Smooth muscle cell (in vitro differentiated cells): ENCODE data around the gene METAP1D. TPM values are rescaled to one million over a fixed set of nuclear protein-coding genes. Genes with fewer than 3 reads are reported as not detected.

Experiments used
- DNase-seq: peaks from one replicate; lab custom pipeline; 2025; ENCODE audit not compliant: unreplicated experiment; lab: John Stamatoyannopoulos, UW
- H2AFZ ChIP-seq: fragments of 200-600 bp; sonication (generic); 2 replicates; pipeline ENCODE4 v1.6.0; 2016; ENCODE audit warnings: antibody characterized with exemption, low read depth, mild to moderate bottlenecking
- H3F3A ChIP-seq: fragments of 200-600 bp; sonication (generic); 2 replicates; pipeline ENCODE4 v1.6.0; 2017; ENCODE audit warnings: antibody characterized with exemption, low read depth
- H3K27ac ChIP-seq: fragments of 200-600 bp; sonication (generic); 2 replicates; pipeline ENCODE4 v1.5.1; 2016; ENCODE audit warnings: low read depth, mild to moderate bottlenecking
- H3K27me3 ChIP-seq: fragments of 200-600 bp; sonication (generic); 2 replicates; pipeline ENCODE4 v1.6.1; 2016; ENCODE audit warnings: low read depth, mild to moderate bottlenecking
- H3K36me3 ChIP-seq: fragments of 200-600 bp; sonication (generic); 2 replicates; pipeline ENCODE4 v1.5.1; 2016; ENCODE audit warnings: low read depth
- H3K4me1 ChIP-seq: fragments of 200-600 bp; sonication (generic); 2 replicates; pipeline ENCODE4 v1.5.1; 2016; ENCODE audit warnings: low read depth
- H3K4me2 ChIP-seq: fragments of 200-600 bp; sonication (generic); 2 replicates; pipeline ENCODE4 v1.6.0; 2016; ENCODE audit warnings: mild to moderate bottlenecking
- H3K4me3 ChIP-seq: fragments of 200-600 bp; sonication (generic); 2 replicates; pipeline ENCODE4 v1.5.1; 2016; ENCODE audit warnings: mild to moderate bottlenecking
- H3K79me2 ChIP-seq: fragments of 200-600 bp; sonication (generic); 2 replicates; pipeline ENCODE4 v1.6.0; 2016; ENCODE audit warnings: low read depth, mild to moderate bottlenecking
- H3K9ac ChIP-seq: fragments of 200-600 bp; sonication (generic); 2 replicates; pipeline ENCODE4 v1.6.0; 2016; ENCODE audit warnings: low read depth
- H3K9me3 ChIP-seq: fragments of 200-600 bp; sonication (generic); replicated peaks from 2 replicates; pipeline ENCODE4 v1.5.1; 2016; ENCODE audit warnings: low read depth
- H4K20me1 ChIP-seq: fragments of 200-600 bp; sonication (generic); 2 replicates; pipeline ENCODE4 v1.6.0; 2016; ENCODE audit warnings: low read depth
- WGBS: methylation state at CpG from one replicate; pipeline ENCODE4 v1.1.7; 2016; ENCODE audit warnings: low lambda C conversion rate; 5-methylcytosine and 5-hydroxymethylcytosine counted together
- polyA plus RNA-seq: library from polyadenylated mRNA; unstranded; fragments of >200 nt; fragmentation: Nextera tagmentation; extraction: Ambion mirVana; gene quantifications from 2 replicates; pipeline ENCODE4 v1.2.1, GENCODE V29; 2016
- total RNA-seq: library from RNA; depleted of rRNA; stranded (reverse); fragments of >200 nt; gene quantifications from 2 replicates; pipeline ENCODE4 v1.2.3, GENCODE V29; 2014
- TF ChIP-seq, protein P1 (sequence below): fragments of 200-600 bp; sonication (generic); IDR thresholded peaks from 2 replicates; pipeline ENCODE4 v1.5.1; 2017; ENCODE audit warnings: borderline replicate concordance, mild to moderate bottlenecking, antibody characterized with exemption; ENCODE audit not compliant: insufficient read depth, poor library complexity, severe bottlenecking

Gene METAP1D
- total and polyA plus RNA-seq, 2 experiments from 2014 or later = 5.9 to 7.5 TPM

DNA sequence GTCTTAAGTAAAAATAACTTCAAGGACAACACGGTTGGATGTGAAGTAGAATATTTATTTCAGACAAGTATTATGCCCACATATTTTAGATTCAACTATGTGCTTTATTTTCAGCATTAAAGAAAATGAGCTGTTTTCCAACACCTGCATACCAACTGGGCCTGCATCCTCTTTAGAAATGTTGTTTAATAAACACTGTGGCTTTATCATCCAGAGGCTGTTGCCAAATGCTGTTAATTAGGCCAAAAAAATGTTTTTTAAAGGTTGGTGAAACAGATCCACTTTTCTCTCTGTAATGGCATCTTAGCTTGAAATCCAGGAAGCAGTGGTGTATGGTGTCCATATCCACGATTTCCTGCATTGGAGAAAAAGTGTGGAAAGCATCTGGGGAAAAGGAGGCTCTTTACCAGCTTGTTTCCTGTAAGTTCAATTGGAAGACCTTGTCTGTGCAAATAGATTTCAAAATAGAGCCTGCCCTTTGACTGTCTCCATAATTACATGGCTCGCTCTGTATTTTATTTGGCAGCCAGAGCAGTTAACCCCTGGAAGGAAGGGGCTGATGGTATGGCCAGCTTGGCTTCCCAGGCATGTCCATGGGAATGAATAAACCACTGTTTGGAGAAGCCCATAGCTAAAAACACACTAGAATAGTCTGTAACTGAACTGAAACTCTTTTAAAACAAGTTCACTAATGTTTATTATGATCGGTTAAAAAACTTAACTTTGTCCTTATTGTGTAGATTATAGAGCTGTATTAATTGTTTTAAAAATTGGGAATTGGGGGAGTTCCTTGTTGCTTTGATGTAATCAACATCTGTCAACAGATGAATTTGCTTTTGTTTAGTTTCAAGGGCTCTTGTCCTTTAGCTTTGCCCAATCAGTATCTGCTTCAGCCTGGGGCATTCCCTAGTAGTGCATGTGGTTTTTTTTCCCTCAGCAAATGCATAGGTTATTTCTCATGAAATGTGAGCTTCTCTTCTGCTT is 52.5 kb downstream of the METAP1D start:
- no peaks in the 10 kb centered on the region for H3K9me3 ChIP-seq
- H3K27me3 ChIP-seq = no peaks in the 10 kb centered on the region
- H3F3A ChIP-seq = no peaks in the 10 kb centered on the region
- no peak overlapping the region for H3K9ac ChIP-seq
- H3K79me2 ChIP-seq = no peaks in the 10 kb centered on the region
- no peak overlapping the region for H2AFZ ChIP-seq
- no peak for DNase-seq
- H3K4me1 ChIP-seq = no peaks in the 10 kb centered on the region
- no peaks in the 10 kb centered on the region for H3K36me3 ChIP-seq
- H3K4me2 ChIP-seq = no peak overlapping the region
- no peak overlapping the region for H3K4me3 ChIP-seq
- H4K20me1 ChIP-seq = no peaks in the 10 kb centered on the region
- WGBS = 71% methylated on average over 4 of the region's 4 CpGs
- TF ChIP-seq, protein P1, sequence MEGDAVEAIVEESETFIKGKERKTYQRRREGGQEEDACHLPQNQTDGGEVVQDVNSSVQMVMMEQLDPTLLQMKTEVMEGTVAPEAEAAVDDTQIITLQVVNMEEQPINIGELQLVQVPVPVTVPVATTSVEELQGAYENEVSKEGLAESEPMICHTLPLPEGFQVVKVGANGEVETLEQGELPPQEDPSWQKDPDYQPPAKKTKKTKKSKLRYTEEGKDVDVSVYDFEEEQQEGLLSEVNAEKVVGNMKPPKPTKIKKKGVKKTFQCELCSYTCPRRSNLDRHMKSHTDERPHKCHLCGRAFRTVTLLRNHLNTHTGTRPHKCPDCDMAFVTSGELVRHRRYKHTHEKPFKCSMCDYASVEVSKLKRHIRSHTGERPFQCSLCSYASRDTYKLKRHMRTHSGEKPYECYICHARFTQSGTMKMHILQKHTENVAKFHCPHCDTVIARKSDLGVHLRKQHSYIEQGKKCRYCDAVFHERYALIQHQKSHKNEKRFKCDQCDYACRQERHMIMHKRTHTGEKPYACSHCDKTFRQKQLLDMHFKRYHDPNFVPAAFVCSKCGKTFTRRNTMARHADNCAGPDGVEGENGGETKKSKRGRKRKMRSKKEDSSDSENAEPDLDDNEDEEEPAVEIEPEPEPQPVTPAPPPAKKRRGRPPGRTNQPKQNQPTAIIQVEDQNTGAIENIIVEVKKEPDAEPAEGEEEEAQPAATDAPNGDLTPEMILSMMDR = no peak
- no peak overlapping the region for H3K27ac ChIP-seq

DNA sequence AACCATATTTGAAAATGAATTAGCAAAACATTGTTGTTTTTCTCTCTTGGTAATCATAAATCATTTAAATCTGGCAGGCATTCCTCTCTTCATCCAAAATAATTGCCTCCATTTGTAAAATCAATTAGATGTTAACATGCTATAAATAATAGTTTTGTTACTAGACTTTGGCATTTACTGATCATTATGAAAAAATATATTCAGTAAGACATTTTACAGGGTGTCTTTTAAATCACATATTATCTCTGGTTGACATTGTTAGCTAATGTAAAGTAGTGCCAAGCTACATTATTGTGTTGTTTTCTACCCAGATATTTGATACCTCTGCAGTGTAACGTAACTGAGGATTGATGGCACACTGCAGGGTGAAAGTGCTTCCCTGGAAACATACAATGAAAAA is 53.7 kb downstream of the METAP1D start:
- Histone ChIP-seq H3F3A (no peaks in the 10 kb centered on the region), H3K9me3 (no peaks in the 10 kb centered on the region), H3K9ac (no peak overlapping the region), H3K79me2 (no peaks in the 10 kb centered on the region), H3K27me3 (no peaks in the 10 kb centered on the region), H4K20me1 (no peaks in the 10 kb centered on the region), H3K27ac (no peak overlapping the region), H3K4me1 (no peaks in the 10 kb centered on the region), H3K36me3 (no peaks in the 10 kb centered on the region), H3K4me3 (no peak overlapping the region), H3K4me2 (no peak overlapping the region), H2AFZ (no peak overlapping the region)
- TF ChIP-seq, protein P1 = no peak
- WGBS = 97% methylated on average over 1 of the region's 1 CpG
- no peak for DNase-seq

DNA sequence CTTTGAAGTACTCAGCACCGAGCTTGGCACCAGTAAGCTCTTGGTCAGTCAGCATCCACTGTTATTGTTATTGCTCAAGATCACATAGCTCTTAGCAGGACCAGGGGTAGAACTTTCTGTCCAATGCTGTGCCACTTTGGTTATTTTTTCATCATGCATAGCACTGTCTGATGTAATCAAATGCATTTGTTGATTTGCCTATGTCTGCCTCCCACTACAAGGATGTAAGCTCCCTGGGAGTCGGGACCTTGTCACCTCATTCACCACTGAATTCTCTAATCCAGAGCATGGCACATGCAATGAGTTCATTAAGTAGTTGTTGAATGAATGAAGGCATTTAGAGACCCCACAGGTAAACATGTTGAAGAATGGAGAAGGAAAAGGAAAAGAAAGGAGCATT is 56.5 kb downstream of the METAP1D start:
- WGBS = 85% methylated on average over 2 of the region's 2 CpGs
- DNase-seq = no peak
- no peak overlapping the region for H3K4me3 ChIP-seq
- H3K79me2 ChIP-seq = no peaks in the 10 kb centered on the region
- H3F3A ChIP-seq = no peaks in the 10 kb centered on the region
- no peak overlapping the region for H3K27ac ChIP-seq
- no peaks in the 10 kb centered on the region for H3K9me3 ChIP-seq
- H3K9ac ChIP-seq = no peak overlapping the region
- H3K27me3 ChIP-seq = no peaks in the 10 kb centered on the region
- no peaks in the 10 kb centered on the region for H3K36me3 ChIP-seq
- no peak overlapping the region for H3K4me2 ChIP-seq
- no peaks in the 10 kb centered on the region for H4K20me1 ChIP-seq
- TF ChIP-seq, protein P1 = no peak
- H3K4me1 ChIP-seq = no peaks in the 10 kb centered on the region
- H2AFZ ChIP-seq = no peak overlapping the region
